ENCODE results near the gene PTTG1IP2. TPM values are rescaled to one million over a fixed set of nuclear protein-coding genes. Genes with fewer than 3 reads are reported as not detected.

Gene PTTG1IP2
- total RNA-seq, 4 donors from 2014 or later = not detected

GRCh38 chr7:90502539-90502938 is 33.1 kb downstream of the PTTG1IP2 start:
- no peaks in the 10 kb centered on the region for H3K27me3 ChIP-seq
- no peak overlapping the region for H3K4me3 ChIP-seq
- H3K9me3 ChIP-seq = no peaks in the 10 kb centered on the region
- DNase-seq = no peak
- no peak overlapping the region for H3K27ac ChIP-seq
- H3K4me1 ChIP-seq = no peaks in the 10 kb centered on the region
- TF ChIP-seq CTCF (IDR thresholded peaks at IDR 0.05) (no peak), POLR2A (IDR thresholded peaks at IDR 0.05) (no peak)
- no peaks in the 10 kb centered on the region for H3K36me3 ChIP-seq

GRCh38 chr7:90503367-90503766 is 33.9 kb downstream of the PTTG1IP2 start:
- Histone ChIP-seq H3K27me3 (no peaks in the 10 kb centered on the region), H3K27ac (no peak overlapping the region), H3K36me3 (no peaks in the 10 kb centered on the region), H3K4me1 (no peaks in the 10 kb centered on the region), H3K9me3 (no peaks in the 10 kb centered on the region), H3K4me3 (no peak overlapping the region)
- TF ChIP-seq CTCF (IDR thresholded peaks at IDR 0.05) (no peak), POLR2A (IDR thresholded peaks at IDR 0.05) (no peak)
- DNase-seq = no peak

DNA sequence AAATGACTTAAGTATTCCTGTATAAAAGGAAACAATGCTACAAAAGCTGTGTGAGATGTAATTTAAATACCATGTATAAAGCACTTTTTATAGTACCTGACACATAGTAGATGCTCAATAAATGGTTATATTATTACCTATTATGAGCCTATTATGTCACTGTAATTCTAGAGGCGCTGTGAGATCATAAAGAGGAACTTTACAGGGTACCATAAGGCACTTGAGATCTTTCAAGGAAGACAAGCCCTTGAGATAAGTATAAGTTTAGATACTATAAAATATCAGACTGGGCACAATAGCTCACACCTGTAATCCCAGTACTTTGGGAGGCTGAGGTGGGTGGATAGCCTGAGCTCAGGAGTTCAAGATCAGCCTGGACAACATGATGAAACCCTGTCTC is 38.3 kb downstream of the PTTG1IP2 start:
- H3K27ac ChIP-seq = no peak overlapping the region
- H3K4me1 ChIP-seq = no peaks in the 10 kb centered on the region
- DNase-seq = no peak
- no peaks in the 10 kb centered on the region for H3K36me3 ChIP-seq
- TF ChIP-seq POLR2A (IDR thresholded peaks at IDR 0.05) = no peak
- no peak for TF ChIP-seq CTCF (IDR thresholded peaks at IDR 0.05)
- no peak overlapping the region for H3K4me3 ChIP-seq
- H3K27me3 ChIP-seq = no peaks in the 10 kb centered on the region
- H3K9me3 ChIP-seq = no peaks in the 10 kb centered on the region

- Histone ChIP-seq H3K9me3 (no peaks in the 10 kb centered on the region), H3K27ac (no peak overlapping the region), H3K4me3 (no peak overlapping the region), H3K36me3 (no peaks in the 10 kb centered on the region), H3K4me1 (no peaks in the 10 kb centered on the region), H3K27me3 (no peaks in the 10 kb centered on the region)
- DNase-seq = no peak
- TF ChIP-seq CTCF (IDR thresholded peaks at IDR 0.05) = no peak
- no peak for TF ChIP-seq POLR2A (IDR thresholded peaks at IDR 0.05)
Observed at GRCh38 chr7:90511776-90512175, 42.3 kb downstream of the PTTG1IP2 start.

GRCh38 chr7:90512821-90513254 is 43.4 kb downstream of the PTTG1IP2 start:
- Histone ChIP-seq H3K4me1 (no peaks in the 10 kb centered on the region), H3K36me3 (no peaks in the 10 kb centered on the region), H3K4me3 (no peak overlapping the region), H3K9me3 (no peaks in the 10 kb centered on the region), H3K27me3 (no peaks in the 10 kb centered on the region), H3K27ac (no peak overlapping the region)
- DNase-seq = no peak
- TF ChIP-seq POLR2A (IDR thresholded peaks at IDR 0.05) (no peak), CTCF (IDR thresholded peaks at IDR 0.05) (no peak)

DNA sequence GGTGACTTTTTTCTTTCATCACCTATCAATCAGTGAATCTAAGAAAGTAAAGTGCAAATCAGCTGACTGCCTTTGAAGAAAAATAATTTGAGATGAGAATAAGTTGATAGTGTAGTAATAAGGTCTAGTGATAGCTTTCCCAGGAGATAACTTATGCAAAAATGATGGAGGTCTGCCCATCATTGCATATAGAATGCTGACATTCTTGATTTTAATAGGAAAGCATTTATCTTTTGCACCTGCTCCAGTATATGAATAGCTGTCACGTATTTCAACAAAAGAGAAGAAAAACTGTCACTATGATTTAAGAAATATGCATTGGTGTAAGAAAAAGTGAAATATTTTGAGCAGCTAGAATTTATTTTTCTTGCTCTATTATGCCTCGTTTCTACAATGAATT is 46.8 kb downstream of the PTTG1IP2 start:
- TF ChIP-seq CTCF (IDR thresholded peaks at IDR 0.05) = no peak
- TF ChIP-seq POLR2A (IDR thresholded peaks at IDR 0.05) = no peak

More for the DNA sequence above, 46.8 kb downstream of the PTTG1IP2 start:
- Histone ChIP-seq H3K4me1 (no peaks in the 10 kb centered on the region), H3K36me3 (no peaks in the 10 kb centered on the region), H3K4me3 (no peak overlapping the region), H3K9me3 (no peaks in the 10 kb centered on the region), H3K27ac (no peak overlapping the region), H3K27me3 (no peaks in the 10 kb centered on the region)
- no peak for DNase-seq
